Stimulated activated effector memory CD8-positive, alpha-beta T cell treated with anti-CD3 and anti-CD28 coated beads, Interleukin-12 subunit alpha, Interleukin-12 subunit beta, amount 100 ng/mL, for 72 hours (primary cell): Measurements from ENCODE around the gene PGC.

Experiments
- ATAC-seq: fragments of 150-1000 bp; cut with Tn5 transposase; 2 replicates; pipeline ENCODE4 v1.10.0; 2021
- DNase-seq, 2 donors: peaks; one replicate each; pipeline ENCODE4 v3.0.0; 2021 to 2022; ENCODE audit warnings: low spot score in 2 of 2
- H3K27ac Mint-ChIP-seq: one replicate; pipeline ENCODE4 v1.8.0; 2022; ENCODE audit warnings: mild to moderate bottlenecking, mixed read lengths
- H3K36me3 Mint-ChIP-seq: one replicate; pipeline ENCODE4 v1.8.0; 2022; ENCODE audit warnings: mild to moderate bottlenecking, mixed read lengths
- H3K4me1 Mint-ChIP-seq: one replicate; pipeline ENCODE4 v1.8.0; 2022; ENCODE audit warnings: mixed read lengths
- H3K4me3 Mint-ChIP-seq: one replicate; pipeline ENCODE4 v1.8.0; 2022; ENCODE audit warnings: mild to moderate bottlenecking, mixed read lengths
- H3K9me3 Mint-ChIP-seq: one replicate; pipeline ENCODE4 v1.8.0; 2022; ENCODE audit warnings: mixed read lengths

Gene PGC

GRCh38 chr6:41706876-41707564 is 40.2 kb downstream of the PGC start:
- H3K36me3 Mint-ChIP-seq, result peaks cover 18% of the 10 kb centered on the region
- DNase-seq (peak in 1 of 2 donors; percentile 69), ATAC-seq (peak; percentile 43)
- H3K27ac Mint-ChIP-seq, result peak overlapping the region; percentile 98
- H3K4me1 Mint-ChIP-seq, result peaks cover 56% of the 10 kb centered on the region
- peak overlapping the region; percentile 67 for H3K4me3 Mint-ChIP-seq
- no peaks in the 10 kb centered on the region for H3K9me3 Mint-ChIP-seq

GRCh38 chr6:41705996-41706835 is 41.0 kb downstream of the PGC start:
- ATAC-seq (peak; percentile 97), DNase-seq (peak; percentile 66 to 89)
- Mint-ChIP-seq H3K9me3 (no peaks in the 10 kb centered on the region), H3K4me3 (peak overlapping the region; percentile 67), H3K4me1 (peaks cover 56% of the 10 kb centered on the region), H3K27ac (peak overlapping the region; percentile 98), H3K36me3 (peaks cover 18% of the 10 kb centered on the region)

- no peaks in the 10 kb centered on the region for H3K9me3 Mint-ChIP-seq
- H3K27ac Mint-ChIP-seq, result peak overlapping the region; percentile 98
- ATAC-seq (no peak), DNase-seq (no peak)
- H3K4me3 Mint-ChIP-seq, result peak overlapping the region; percentile 67
- H3K36me3 Mint-ChIP-seq, result peaks cover 13% of the 10 kb centered on the region
- H3K4me1 Mint-ChIP-seq, result peaks cover 50% of the 10 kb centered on the region
These were observed 41.7 kb downstream of the PGC start for GRCh38 chr6:41705311-41705995.

GRCh38 chr6:41704656-41705310 is 42.4 kb downstream of the PGC start:
- Mint-ChIP-seq H3K27ac (peak overlapping the region; percentile 98), H3K36me3 (peaks cover 7% of the 10 kb centered on the region), H3K4me3 (peak overlapping the region; percentile 67), H3K4me1 (peaks cover 50% of the 10 kb centered on the region), H3K9me3 (no peaks in the 10 kb centered on the region)
- DNase-seq (no peak), ATAC-seq (no peak)

GRCh38 chr6:41704028-41704427 is 43.2 kb downstream of the PGC start:
- peak overlapping the region; percentile 98 for H3K27ac Mint-ChIP-seq
- H3K4me1 Mint-ChIP-seq, result peaks cover 53% of the 10 kb centered on the region
- no peaks in the 10 kb centered on the region for H3K9me3 Mint-ChIP-seq
- H3K36me3 Mint-ChIP-seq, result peaks cover 7% of the 10 kb centered on the region
- peak overlapping the region; percentile 67 for H3K4me3 Mint-ChIP-seq
- DNase-seq (no peak), ATAC-seq (no peak)

GRCh38 chr6:41702771-41703494 is 44.3 kb downstream of the PGC start:
- Mint-ChIP-seq H3K4me1 (peaks cover 51% of the 10 kb centered on the region), H3K27ac (peak overlapping the region; percentile 98), H3K4me3 (no peak overlapping the region), H3K36me3 (peaks cover 7% of the 10 kb centered on the region), H3K9me3 (no peaks in the 10 kb centered on the region)
- no peak for ATAC-seq
- no peak for DNase-seq

- H3K36me3 Mint-ChIP-seq, result peaks cover 6% of the 10 kb centered on the region
- no peak for DNase-seq
- H3K9me3 Mint-ChIP-seq, result no peaks in the 10 kb centered on the region
- peaks cover 44% of the 10 kb centered on the region for H3K4me1 Mint-ChIP-seq
- no peak overlapping the region for H3K27ac Mint-ChIP-seq
- H3K4me3 Mint-ChIP-seq, result no peak overlapping the region
- no peak for ATAC-seq
These were observed 45.0 kb downstream of the PGC start for GRCh38 chr6:41702089-41702745.

GRCh38 chr6:41700463-41701347 is 46.5 kb downstream of the PGC start:
- Mint-ChIP-seq H3K27ac (peak overlapping the region; percentile 5), H3K4me1 (peaks cover 29% of the 10 kb centered on the region), H3K36me3 (no peaks in the 10 kb centered on the region), H3K9me3 (no peaks in the 10 kb centered on the region), H3K4me3 (no peak overlapping the region)
- ATAC-seq (no peak), DNase-seq (no peak)

GRCh38 chr6:41699063-41699462 is 48.1 kb downstream of the PGC start:
- H3K9me3 Mint-ChIP-seq, result no peaks in the 10 kb centered on the region
- ATAC-seq, result no peak

GRCh38 chr6:41697861-41698781 is 49.1 kb downstream of the PGC start:
- Mint-ChIP-seq H3K27ac (no peak overlapping the region), H3K9me3 (no peaks in the 10 kb centered on the region), H3K4me1 (peaks cover 18% of the 10 kb centered on the region), H3K4me3 (no peak overlapping the region), H3K36me3 (no peaks in the 10 kb centered on the region)
- no peak for DNase-seq
- no peak for ATAC-seq

More at GRCh38 chr6:41699063-41699462, 48.1 kb downstream of the PGC start:
- Mint-ChIP-seq H3K27ac (peak overlapping the region; percentile 12), H3K4me3 (no peak overlapping the region), H3K4me1 (peaks cover 24% of the 10 kb centered on the region), H3K36me3 (no peaks in the 10 kb centered on the region)
- no peak for DNase-seq

- ATAC-seq (no peak), DNase-seq (no peak)
- Mint-ChIP-seq H3K9me3 (no peaks in the 10 kb centered on the region), H3K4me3 (no peak overlapping the region), H3K4me1 (peaks cover 23% of the 10 kb centered on the region), H3K36me3 (no peaks in the 10 kb centered on the region), H3K27ac (peak overlapping the region; percentile 23)
These were observed 50.4 kb downstream of the PGC start for GRCh38 chr6:41696788-41697187.

GRCh38 chr6:41695825-41696224 is 51.4 kb downstream of the PGC start:
- Mint-ChIP-seq H3K9me3 (no peaks in the 10 kb centered on the region), H3K36me3 (no peaks in the 10 kb centered on the region), H3K4me3 (no peak overlapping the region), H3K27ac (no peak overlapping the region), H3K4me1 (peaks cover 26% of the 10 kb centered on the region)
- ATAC-seq, result no peak
- DNase-seq, result no peak
